Neural cell (in vitro differentiated cells): ENCODE results near the gene XIAP. TPM values are rescaled to one million over a fixed set of nuclear protein-coding genes. Genes with fewer than 3 reads are reported as not detected.

Experiments
- H2AFZ ChIP-seq: fragments of 200-600, 300-800 bp; sonication (generic), shearing (Covaris generic); 2 replicates; pipeline ENCODE4 v1.6.0; 2014; ENCODE audit warnings: low read depth, mild to moderate bottlenecking, antibody characterized with exemption, low read length, moderate library complexity
- H3F3A ChIP-seq: fragments of 200-600 bp; shearing (Covaris generic); 2 replicates; pipeline ENCODE4 v1.6.1; 2016; ENCODE audit warnings: mild to moderate bottlenecking, moderate library complexity, mixed read lengths, antibody characterized with exemption, low read length; ENCODE audit not compliant: insufficient read depth, poor library complexity, severe bottlenecking
- H3K27ac ChIP-seq: fragments of 200-600, 300-800 bp; sonication (generic), shearing (Covaris generic); 2 replicates; pipeline ENCODE4 v1.5.1; 2014; ENCODE audit warnings: mild to moderate bottlenecking, low read length, moderate library complexity
- H3K27me3 ChIP-seq: fragments of 300-800, 200-600 bp; sonication (generic), shearing (Covaris generic); 2 replicates; pipeline ENCODE4 v1.6.0; 2014; ENCODE audit warnings: mild to moderate bottlenecking, low read depth, low read length, moderate library complexity; ENCODE audit not compliant: insufficient read depth
- H3K36me3 ChIP-seq: fragments of 300-800, 200-600 bp; sonication (generic), shearing (Covaris generic); 2 replicates; pipeline ENCODE4 v1.5.1; 2014; ENCODE audit warnings: mild to moderate bottlenecking, antibody characterized with exemption, low read length, moderate library complexity; ENCODE audit not compliant: insufficient read depth
- H3K4me2 ChIP-seq: fragments of 300-800, 200-600 bp; sonication (generic), shearing (Covaris generic); 2 replicates; pipeline ENCODE4 v1.6.0; 2014; ENCODE audit warnings: mild to moderate bottlenecking, low read length
- H3K4me3 ChIP-seq: fragments of 300-800, 200-600 bp; sonication (generic), shearing (Covaris generic); 2 replicates; pipeline ENCODE4 v1.5.1; 2014; ENCODE audit warnings: mild to moderate bottlenecking, low read length, moderate library complexity
- H3K79me2 ChIP-seq: fragments of 200-600 bp; shearing (Covaris generic); replicated peaks from 2 replicates; pipeline ENCODE4 v1.6.0; 2014; ENCODE audit warnings: mild to moderate bottlenecking, low read length, moderate library complexity; ENCODE audit not compliant: insufficient read depth
- H3K9ac ChIP-seq: fragments of 300-800, 200-600 bp; sonication (generic), shearing (Covaris generic); 2 replicates; pipeline ENCODE4 v1.6.1; 2016; ENCODE audit warnings: mild to moderate bottlenecking, low read length, mixed read lengths
- H3K9me2 ChIP-seq: fragments of 200-600 bp; shearing (Covaris generic); 2 replicates; pipeline ENCODE4 v1.6.1; 2016; ENCODE audit warnings: mild to moderate bottlenecking, low read length, mixed read lengths; ENCODE audit not compliant: insufficient read depth
- H3K9me3 ChIP-seq: fragments of 200-600, 300-800 bp; sonication (generic), shearing (Covaris generic); 2 replicates; pipeline ENCODE4 v1.6.1; 2016; ENCODE audit warnings: mild to moderate bottlenecking, mixed run types, low read length, moderate library complexity, mixed read lengths
- H4K20me1 ChIP-seq: fragments of 200-600 bp; shearing (Covaris generic); 2 replicates; pipeline ENCODE4 v1.6.1; 2016; ENCODE audit warnings: mild to moderate bottlenecking, mixed run types; ENCODE audit not compliant: insufficient read depth
- CTCF ChIP-seq: fragments of 450-650 bp; IDR thresholded peaks from 2 replicates; pipeline ENCODE4 v1.5.1; 2014; ENCODE audit warnings: antibody characterized with exemption, mild to moderate bottlenecking, moderate library complexity; ENCODE audit not compliant: poor library complexity, severe bottlenecking
- EP300 ChIP-seq: fragments of 450-650 bp; conservative IDR thresholded peaks from 2 replicates; pipeline ENCODE4 v1.6.1; 2014; ENCODE audit warnings: antibody characterized with exemption, mild to moderate bottlenecking, moderate library complexity; ENCODE audit not compliant: poor library complexity, severe bottlenecking
- EZH2 ChIP-seq: fragments of 200-600, 300-800 bp; shearing (Covaris generic), sonication (generic); IDR thresholded peaks from 2 replicates; pipeline ENCODE4 v1.6.1; 2014; ENCODE audit warnings: antibody characterized with exemption, low read length, borderline replicate concordance, mild to moderate bottlenecking; ENCODE audit not compliant: insufficient read depth, poor library complexity, severe bottlenecking
- MXI1 ChIP-seq: fragments of 450-650 bp; conservative IDR thresholded peaks from 2 replicates; pipeline ENCODE4 v1.6.1; 2014; ENCODE audit warnings: antibody characterized with exemption, mild to moderate bottlenecking; ENCODE audit not compliant: poor library complexity, severe bottlenecking
- POLR2AphosphoS5 ChIP-seq: IDR thresholded peaks from 2 replicates; pipeline ENCODE4 v1.6.1; 2012
- RAD21 ChIP-seq: fragments of 450-650 bp; conservative IDR thresholded peaks from 2 replicates; pipeline ENCODE4 v1.6.1; 2014; ENCODE audit warnings: antibody characterized with exemption, mild to moderate bottlenecking, moderate library complexity
- REST ChIP-seq: IDR thresholded peaks from 2 replicates; pipeline ENCODE4 v1.6.1; 2012; ENCODE audit warnings: borderline replicate concordance
- SMC3 ChIP-seq: fragments of 450-650 bp; conservative IDR thresholded peaks from 2 replicates; pipeline ENCODE4 v1.6.1; 2014; ENCODE audit warnings: antibody characterized with exemption, mild to moderate bottlenecking, moderate library complexity; ENCODE audit not compliant: poor library complexity
- TAF1 ChIP-seq: IDR thresholded peaks from 2 replicates; pipeline ENCODE4 v1.6.1; 2012; ENCODE audit warnings: low read depth
- polyA plus RNA-seq: library from polyadenylated mRNA; depleted of rRNA; stranded (reverse); fragments of >200 nt; gene quantifications from 2 replicates; pipeline ENCODE4 v1.2.3, GENCODE V29; 2014

Gene XIAP
- polyA plus RNA-seq, 1 donor from 2014 or later = 26.6 TPM

- Histone ChIP-seq H3K79me2 (no peaks in the 10 kb centered on the region), H4K20me1 (no peaks in the 10 kb centered on the region)
Measured at GRCh38 chrX:123869488-123869887, 9.6 kb downstream of the XIAP start.

GRCh38 chrX:123871309-123871708, 11.5 kb downstream of the XIAP start:
- TF ChIP-seq SMC3 (no peak), EP300 (no peak), RAD21 (no peak), POLR2AphosphoS5 (no peak), EZH2 (no peak), CTCF (no peak), REST (no peak), MXI1 (no peak), TAF1 (no peak)
- H3K4me3 ChIP-seq = no peak overlapping the region
- H4K20me1 ChIP-seq = no peaks in the 10 kb centered on the region
- no peak overlapping the region for H2AFZ ChIP-seq
- H3K27ac ChIP-seq = no peak overlapping the region
- no peaks in the 10 kb centered on the region for H3K9me3 ChIP-seq
- no peaks in the 10 kb centered on the region for H3K36me3 ChIP-seq
- no peaks in the 10 kb centered on the region for H3F3A ChIP-seq
- no peak overlapping the region for H3K9ac ChIP-seq
- no peak overlapping the region for H3K4me2 ChIP-seq
- no peaks in the 10 kb centered on the region for H3K27me3 ChIP-seq
- H3K9me2 ChIP-seq = no peaks in the 10 kb centered on the region
- no peaks in the 10 kb centered on the region for H3K79me2 ChIP-seq

More at GRCh38 chrX:123869488-123869887, 9.6 kb downstream of the XIAP start:
- Histone ChIP-seq H2AFZ (no peak overlapping the region), H3K9ac (no peak overlapping the region), H3K27me3 (no peaks in the 10 kb centered on the region), H3K4me2 (no peak overlapping the region), H3K9me3 (no peaks in the 10 kb centered on the region), H3K4me3 (no peak overlapping the region), H3F3A (no peaks in the 10 kb centered on the region), H3K27ac (no peak overlapping the region), H3K9me2 (no peaks in the 10 kb centered on the region), H3K36me3 (no peaks in the 10 kb centered on the region)
- TF ChIP-seq MXI1 (no peak), REST (no peak)
